GM19455 (cell line): Measurements from ENCODE around the gene RPRD1B.
"Not testable (repeated sequence)": the region's sequence is repeated elsewhere in the genome, so short reads cannot be mapped to it uniquely, and the experiment has no call there.

Experiments used
- ATAC-seq: cut with Tn5 transposase; IDR thresholded peaks from one replicate; pipeline ENCODE4 v1.9.1; 2021; ENCODE audit not compliant: unreplicated experiment

Gene RPRD1B

GRCh38 chr20:38102206-38102605 is 68.7 kb downstream of the RPRD1B start:
- ATAC-seq: not testable (repeated sequence)

DNA sequence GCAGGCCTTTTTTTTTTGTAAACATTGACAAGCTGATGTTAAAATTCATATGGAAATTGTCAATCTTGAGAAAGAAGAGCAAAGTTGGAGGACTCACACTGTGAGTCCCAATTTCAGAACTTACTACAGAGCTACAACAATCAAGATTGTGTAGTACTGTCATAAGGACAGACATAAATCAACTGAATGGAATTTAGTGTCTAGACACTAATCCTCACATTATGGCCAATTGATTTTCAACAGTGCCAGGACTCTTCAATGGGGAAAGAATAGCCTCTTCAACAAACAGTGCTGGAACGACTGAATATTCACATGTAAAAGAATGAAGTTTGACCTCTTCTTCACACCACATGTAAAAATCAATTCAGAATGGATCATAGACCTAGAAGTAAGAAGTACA is 70.7 kb downstream of the RPRD1B start:
- ATAC-seq: no peak

- no peak for ATAC-seq
Measured at GRCh38 chr20:38106461-38106860, 72.9 kb downstream of the RPRD1B start.

GRCh38 chr20:38107386-38107785 is 73.8 kb downstream of the RPRD1B start:
- not testable (repeated sequence) for ATAC-seq

GRCh38 chr20:38107916-38108315 is 74.4 kb downstream of the RPRD1B start:
- ATAC-seq: not testable (repeated sequence)

GRCh38 chr20:38108438-38108985 is 75.0 kb downstream of the RPRD1B start:
- ATAC-seq: no peak

DNA sequence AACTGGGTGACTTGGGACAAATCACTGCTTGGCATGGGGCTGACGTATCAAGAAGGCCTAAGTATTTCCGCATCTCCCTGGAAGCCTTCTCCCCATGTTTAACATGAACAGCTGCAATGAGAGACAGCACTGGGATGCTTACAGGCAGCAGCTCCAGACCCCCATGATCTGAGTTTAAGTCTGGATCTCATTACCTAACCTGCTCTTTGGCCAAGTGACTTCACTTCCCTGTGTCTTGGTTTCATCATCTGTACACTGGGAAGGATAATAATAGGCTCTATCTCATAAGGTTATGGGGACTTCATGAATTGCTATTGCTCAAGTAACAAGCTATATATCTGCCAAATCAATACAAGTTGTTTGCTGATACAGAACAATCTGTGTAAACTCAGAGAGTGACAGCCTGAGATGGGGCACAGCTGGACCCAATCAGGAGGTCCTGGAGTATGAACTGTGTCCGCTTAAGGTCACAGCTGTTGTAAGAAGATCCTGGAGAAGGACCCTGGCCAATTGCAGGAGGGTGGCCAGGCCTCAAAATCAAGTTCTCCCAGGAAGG is 75.5 kb downstream of the RPRD1B start:
- no peak for ATAC-seq

DNA sequence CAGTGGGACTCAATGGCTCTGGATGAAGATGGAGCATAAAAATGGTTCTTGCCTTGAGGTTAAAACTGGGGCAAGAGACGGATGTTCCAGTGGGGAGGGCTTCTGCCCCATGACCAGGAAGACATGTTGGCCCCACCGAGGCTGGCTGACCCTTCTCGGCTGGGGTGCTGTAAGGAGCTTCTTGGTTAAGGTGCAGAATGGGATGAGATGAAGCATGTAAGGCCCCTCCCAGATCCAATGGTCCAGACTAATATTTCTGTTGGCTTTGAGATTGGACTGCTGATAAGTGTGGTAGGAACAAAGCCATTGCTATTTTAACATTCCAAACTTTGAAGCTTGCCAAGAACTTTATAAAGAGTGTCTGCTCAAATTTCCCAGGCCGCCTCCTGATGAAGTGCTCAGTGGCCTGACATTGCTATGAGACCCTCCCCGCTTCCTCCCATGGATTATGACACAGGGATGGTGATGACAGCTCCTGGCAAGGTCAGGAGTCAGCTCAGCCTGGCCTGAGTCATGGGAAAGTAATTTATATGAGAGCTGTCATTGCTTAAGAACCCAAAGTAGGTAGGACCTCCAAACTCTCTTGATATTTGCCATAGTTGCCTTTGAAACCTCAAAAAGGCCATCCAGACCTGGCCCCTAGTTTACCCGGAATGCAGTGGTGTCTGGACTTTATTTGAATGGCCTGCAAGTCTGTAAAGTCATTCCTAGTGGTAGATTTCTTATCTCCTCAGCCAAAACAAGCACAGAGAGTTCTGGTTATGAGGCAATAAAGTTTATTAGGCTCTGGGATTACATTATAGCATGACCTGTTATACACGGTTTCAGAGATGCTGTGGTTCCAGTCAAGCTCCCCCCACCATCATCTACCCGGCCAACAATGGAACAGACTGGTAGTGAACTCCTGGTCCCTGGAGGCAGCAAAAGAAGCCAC is 76.3 kb downstream of the RPRD1B start:
- ATAC-seq: no peak

DNA sequence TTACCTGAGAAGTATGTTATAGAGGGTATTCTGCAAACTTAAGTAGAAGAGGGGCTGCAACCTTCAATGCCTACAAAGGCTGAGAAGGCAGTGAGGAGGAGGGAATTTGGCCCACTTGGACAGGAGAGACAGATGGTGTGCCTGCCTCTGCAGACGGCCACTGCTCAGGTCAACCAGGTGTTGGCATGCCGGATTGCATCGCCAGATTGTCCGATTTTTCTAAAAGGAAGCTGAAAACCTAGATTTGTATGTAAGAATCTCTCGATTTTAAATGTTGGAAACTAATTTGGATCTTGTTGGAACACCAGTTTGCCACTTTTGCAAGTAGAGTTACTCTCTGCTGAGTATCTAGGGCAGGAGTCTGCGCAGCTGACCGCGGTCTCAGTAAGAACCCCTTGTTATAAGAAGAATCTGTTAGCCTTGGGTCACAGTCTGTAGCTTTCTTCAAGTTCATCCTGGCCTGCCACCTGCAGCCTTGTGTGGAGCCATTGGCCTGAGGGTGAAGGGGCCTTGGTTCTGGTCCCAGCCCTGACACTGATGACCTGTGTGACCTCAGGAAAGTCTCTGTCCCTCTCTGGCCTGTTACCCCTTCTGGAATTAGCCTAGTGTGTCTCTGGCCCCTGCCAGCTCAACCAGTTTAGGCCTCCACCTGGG is 77.1 kb downstream of the RPRD1B start:
- ATAC-seq: no peak

DNA sequence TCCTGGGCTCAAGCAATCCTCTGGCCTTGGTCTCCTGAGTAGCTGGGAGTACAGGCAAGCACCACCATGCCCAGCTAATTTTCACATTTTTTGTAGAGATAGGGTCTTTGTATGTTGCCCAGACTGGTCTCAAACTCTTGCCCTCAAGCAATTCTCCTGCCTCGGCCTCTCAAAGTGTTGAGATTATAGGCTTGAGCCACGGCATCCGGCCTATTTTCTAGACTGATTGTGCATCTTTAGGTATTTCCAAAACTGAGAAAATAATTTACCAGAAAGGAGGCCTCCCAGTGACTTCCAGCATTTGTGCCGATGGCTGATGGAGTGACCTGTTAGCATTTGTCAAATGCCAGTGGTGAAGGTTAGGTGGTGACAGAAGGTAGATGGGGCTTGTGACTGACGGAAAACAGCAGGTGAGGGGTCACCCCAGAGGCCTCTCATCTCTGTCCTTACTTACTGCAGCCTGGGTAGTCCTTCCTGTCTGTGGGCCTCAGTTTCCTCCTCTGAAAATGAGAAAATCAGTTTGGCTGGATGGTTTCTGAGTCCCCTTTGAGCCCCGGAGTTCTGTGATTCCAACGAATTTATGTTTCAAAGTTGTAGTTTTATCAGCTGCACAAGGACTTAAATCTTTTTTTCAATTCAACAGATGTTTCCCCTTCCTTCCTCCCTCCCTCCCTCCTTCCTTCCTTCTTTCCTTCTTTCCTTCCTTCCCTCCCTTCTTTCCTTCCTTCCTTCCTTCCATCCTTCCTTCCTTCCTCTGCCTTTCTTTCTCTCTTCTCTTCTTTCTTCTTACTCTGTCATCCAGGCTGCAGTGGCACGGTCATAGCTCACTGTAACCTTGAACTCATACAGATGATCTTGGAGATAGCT is 78.1 kb downstream of the RPRD1B start:
- ATAC-seq: no peak

GRCh38 chr20:38112261-38112929 is 78.8 kb downstream of the RPRD1B start:
- ATAC-seq: no peak

- no peak for ATAC-seq
Measured at GRCh38 chr20:38112930-38113294, 79.4 kb downstream of the RPRD1B start.

DNA sequence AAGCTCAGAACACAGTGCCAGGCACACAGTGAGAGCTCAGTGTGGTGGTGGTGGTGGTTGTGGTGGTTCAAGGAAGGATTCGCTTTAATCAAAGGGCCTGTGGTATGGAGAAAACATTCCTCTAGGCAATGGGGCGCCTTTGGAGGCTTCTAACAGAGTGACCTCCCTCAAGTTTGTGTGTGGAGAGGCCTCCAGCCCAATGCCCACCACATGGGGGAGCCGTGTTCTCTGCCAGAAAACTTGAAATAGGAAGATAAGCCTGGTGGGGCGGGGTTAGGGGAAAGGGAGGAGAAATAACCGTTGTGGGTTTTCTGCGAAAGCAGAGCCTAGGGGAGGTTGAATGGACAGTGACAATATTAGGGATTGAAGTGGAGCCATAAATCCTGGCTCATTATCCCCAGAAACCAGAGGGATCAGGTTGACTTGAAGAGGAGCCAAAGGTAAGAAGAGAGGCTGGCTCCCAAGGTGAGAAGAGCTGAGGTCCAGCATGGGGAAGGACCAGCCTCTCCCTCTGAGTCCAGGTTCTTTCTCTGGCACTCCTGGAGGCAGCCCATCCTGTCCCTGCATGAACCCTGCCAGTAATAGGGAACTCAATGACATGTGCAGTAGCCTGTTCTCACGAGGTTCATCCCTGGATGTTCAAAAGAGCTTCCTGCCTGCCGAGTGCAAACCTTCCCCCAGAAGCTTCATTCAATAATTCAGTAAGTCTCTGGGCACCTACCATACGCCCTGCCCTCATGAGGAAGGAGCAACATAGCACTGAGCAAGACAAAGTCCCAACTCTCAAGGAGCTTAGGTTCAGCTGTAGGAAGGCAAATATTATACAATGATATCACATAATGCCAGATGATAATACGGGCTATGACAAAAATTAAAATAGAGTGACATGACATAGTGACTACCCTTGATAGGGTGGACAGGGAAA is 80.1 kb downstream of the RPRD1B start:
- ATAC-seq: no peak

DNA sequence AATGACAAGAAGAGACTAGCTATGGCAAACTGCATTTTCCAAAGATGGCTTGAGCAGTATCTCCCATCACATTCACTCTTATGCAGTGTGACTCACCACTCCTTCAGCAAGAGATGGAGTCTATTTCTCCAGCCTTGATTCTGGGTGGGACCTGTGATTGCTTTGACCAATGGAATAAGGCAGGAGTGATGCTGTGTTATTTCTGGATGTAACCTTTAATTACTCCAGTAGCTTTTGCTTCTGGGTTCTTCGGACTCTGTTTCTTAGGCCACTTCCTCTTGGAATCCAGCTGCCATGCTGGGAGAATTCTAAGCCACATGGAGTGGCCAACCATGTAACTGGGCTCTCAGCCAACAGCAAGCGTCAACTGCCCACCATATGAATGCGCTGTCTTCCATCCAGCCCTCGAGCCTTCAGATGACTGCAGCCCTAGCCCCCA is 80.8 kb downstream of the RPRD1B start:
- no peak for ATAC-seq

- ATAC-seq: no peak
Measured at GRCh38 chr20:38115205-38115604, 81.7 kb downstream of the RPRD1B start.

- no peak for ATAC-seq
Measured at GRCh38 chr20:38115896-38116295, 82.3 kb downstream of the RPRD1B start.

DNA sequence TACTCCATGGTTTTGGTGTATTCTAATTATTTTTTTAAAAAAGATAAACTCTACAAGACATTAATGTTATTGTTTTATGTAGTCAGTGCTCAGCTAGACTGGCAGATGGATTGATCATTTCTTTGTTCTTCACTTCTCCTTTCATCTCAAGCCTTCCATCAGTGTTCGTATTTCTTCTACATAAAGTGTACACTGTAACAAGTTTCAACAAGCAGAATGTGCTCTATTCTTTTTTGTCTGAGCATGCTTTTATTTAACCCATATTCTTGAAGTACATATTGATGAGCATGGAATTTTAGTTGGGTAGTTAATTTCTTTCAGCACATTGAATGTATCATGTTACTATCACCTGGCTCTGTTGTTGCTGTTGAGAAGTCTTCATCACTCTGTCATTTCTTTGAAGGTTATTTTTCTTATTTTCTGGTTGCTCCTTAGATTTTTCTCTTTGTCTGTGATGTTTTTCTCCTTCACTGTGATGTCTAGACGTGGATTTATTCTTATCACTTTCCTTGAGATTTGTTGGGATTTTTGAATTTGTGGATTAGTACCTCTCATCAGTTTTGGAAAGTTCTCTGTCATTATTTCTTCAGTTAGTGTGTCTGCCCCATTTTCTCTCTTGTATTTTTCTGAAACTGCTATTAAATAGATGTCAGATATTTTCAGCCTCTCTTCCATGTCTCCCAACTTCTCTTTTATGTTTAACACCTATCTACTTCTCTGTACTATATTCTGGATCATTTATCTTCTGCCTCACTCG is 83.0 kb downstream of the RPRD1B start:
- no peak for ATAC-seq

DNA sequence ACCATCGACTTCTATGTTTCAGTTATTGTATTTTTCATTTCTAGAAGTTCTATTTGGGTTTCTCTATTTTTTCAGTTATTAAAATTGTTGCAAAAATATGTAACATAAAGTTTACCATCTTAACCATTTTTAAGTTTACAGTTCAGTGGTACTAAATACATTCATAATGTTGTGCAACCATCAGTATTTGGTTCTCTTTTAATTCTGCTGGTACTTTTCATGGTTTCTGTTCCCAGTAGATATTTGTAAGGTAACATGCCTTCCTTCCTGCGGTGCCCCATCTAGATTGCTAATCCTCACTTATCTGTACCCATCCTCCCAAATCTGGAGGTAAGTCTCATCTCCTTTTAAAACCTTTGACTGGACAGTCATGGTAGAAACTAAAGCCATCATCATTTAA is 83.7 kb downstream of the RPRD1B start:
- ATAC-seq: no peak
